Coronary artery (tissue), 2 donors: ENCODE measurements around the gene CDC37L1.

ENCODE experiments used
- DNase-seq: peaks from one replicate; pipeline ENCODE4 v3.0.0-alpha.2; 2017; ENCODE audit warnings: low spot score
- H3K27ac ChIP-seq, 2 donors: fragments of 200-600 bp; sonication (generic); one replicate each; pipeline ENCODE4 v1.5.1; 2016 to 2019
- H3K4me3 ChIP-seq: fragments of 200-600 bp; sonication (generic); 2 replicates; pipeline ENCODE4 v1.5.1; 2016; ENCODE audit warnings: mild to moderate bottlenecking, moderate library complexity
- CTCF ChIP-seq: fragments of 200-600 bp; sonication (generic); IDR thresholded peaks from one replicate; pipeline ENCODE4 v1.5.1; 2019; ENCODE audit warnings: antibody characterized with exemption

CDC37L1 gene

GRCh38 chr9:4740388-4740637, 60.9 kb downstream of the CDC37L1 start:
- peak overlapping the region; percentile 88 for H3K4me3 ChIP-seq
- peak overlapping the region; percentile 91 to 97 for H3K27ac ChIP-seq
- no peak for TF ChIP-seq CTCF
- DNase-seq, result no peak

- peak within 1 kb of the TSS; percentile 88 for H3K4me3 ChIP-seq
- peak within 1 kb of the TSS; percentile 91 to 97 for H3K27ac ChIP-seq
- peak; percentile 92 for DNase-seq
- no peak for TF ChIP-seq CTCF
Observed at GRCh38 chr9:4740638-4741364, 61.4 kb downstream of the CDC37L1 start, which contains the start of gene AK3. Gene AK3, minus strand, starts transcription at chr9:4741202. Its CDS starts 115 bp downstream, at chr9:4741087.

GRCh38 chr9:4741365-4742089, 62.2 kb downstream of the CDC37L1 start:
- DNase-seq, result peak; percentile 77
- TF ChIP-seq CTCF, result no peak
- H3K27ac ChIP-seq, result peak overlapping the region; percentile 91 to 97

GRCh38 chr9:4742246-4742645, 62.9 kb downstream of the CDC37L1 start:
- peak overlapping the region; percentile 88 for H3K4me3 ChIP-seq
- peak overlapping the region; percentile 91 to 97 for H3K27ac ChIP-seq
- TF ChIP-seq CTCF, result no peak
- no peak for DNase-seq

More at GRCh38 chr9:4741365-4742089, 62.2 kb downstream of the CDC37L1 start:
- H3K4me3 ChIP-seq, result peak overlapping the region; percentile 88

GRCh38 chr9:4743131-4743875, 63.9 kb downstream of the CDC37L1 start:
- no peak for TF ChIP-seq CTCF
- H3K4me3 ChIP-seq, result no peak overlapping the region
- H3K27ac ChIP-seq, result no peak overlapping the region
- no peak for DNase-seq

- TF ChIP-seq CTCF, result no peak
- no peak overlapping the region for H3K4me3 ChIP-seq
- no peak for DNase-seq
- no peak overlapping the region for H3K27ac ChIP-seq
Observed at GRCh38 chr9:4746278-4747030, 67.1 kb downstream of the CDC37L1 start.
